ENCODE measurements around the gene MYCBPAP.

DNA sequence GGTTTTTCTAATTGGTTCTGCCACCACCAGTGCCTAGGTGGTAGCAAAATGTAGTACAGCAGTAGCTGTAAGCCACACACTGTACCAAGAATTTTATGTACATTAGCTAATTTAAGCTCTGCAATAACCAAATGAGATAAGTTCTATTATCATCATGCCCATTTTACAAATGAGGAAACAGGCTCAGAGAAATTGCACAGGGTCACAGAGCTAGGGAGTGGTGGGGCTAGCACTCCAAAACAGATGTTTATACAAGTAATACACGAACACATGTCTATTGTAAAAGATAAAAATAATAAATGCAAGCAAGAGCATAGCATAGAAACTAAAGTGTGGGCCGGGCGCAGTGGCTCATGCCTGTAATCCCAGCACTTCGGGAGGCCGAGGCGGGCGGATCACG is 16.0 kb upstream of the MYCBPAP start:
- TF ChIP-seq, protein P1, sequence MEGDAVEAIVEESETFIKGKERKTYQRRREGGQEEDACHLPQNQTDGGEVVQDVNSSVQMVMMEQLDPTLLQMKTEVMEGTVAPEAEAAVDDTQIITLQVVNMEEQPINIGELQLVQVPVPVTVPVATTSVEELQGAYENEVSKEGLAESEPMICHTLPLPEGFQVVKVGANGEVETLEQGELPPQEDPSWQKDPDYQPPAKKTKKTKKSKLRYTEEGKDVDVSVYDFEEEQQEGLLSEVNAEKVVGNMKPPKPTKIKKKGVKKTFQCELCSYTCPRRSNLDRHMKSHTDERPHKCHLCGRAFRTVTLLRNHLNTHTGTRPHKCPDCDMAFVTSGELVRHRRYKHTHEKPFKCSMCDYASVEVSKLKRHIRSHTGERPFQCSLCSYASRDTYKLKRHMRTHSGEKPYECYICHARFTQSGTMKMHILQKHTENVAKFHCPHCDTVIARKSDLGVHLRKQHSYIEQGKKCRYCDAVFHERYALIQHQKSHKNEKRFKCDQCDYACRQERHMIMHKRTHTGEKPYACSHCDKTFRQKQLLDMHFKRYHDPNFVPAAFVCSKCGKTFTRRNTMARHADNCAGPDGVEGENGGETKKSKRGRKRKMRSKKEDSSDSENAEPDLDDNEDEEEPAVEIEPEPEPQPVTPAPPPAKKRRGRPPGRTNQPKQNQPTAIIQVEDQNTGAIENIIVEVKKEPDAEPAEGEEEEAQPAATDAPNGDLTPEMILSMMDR (IDR thresholded peaks at IDR 0.05) = no peak
- TF ChIP-seq POLR2A (IDR thresholded peaks at IDR 0.05) = no peak

Measured in lower leg skin (tissue), 3 donors.